Fibroblast of the aortic adventitia (primary cell): Measurements from ENCODE around the gene PTH2R. TPM values are rescaled to one million over a fixed set of nuclear protein-coding genes. Genes with fewer than 3 reads are reported as not detected.
A peak's percentile ranks its signal among the peaks of the same experiment; 100 is the strongest.

Source experiments
- DNase-seq: peaks from one replicate; pipeline ENCODE4 v3.0.0-alpha.2; 2010; ENCODE audit warnings: low read depth
- H3K4me3 ChIP-seq: 2 replicates; pipeline ENCODE4 v1.5.1; 2011; ENCODE audit warnings: low read depth, mild to moderate bottlenecking, control low read depth, low read length, moderate library complexity
- CTCF ChIP-seq: IDR thresholded peaks from 2 replicates; pipeline ENCODE4 v1.5.1; 2011; ENCODE audit warnings: mild to moderate bottlenecking, low read length, control low read depth, inconsistent platforms; ENCODE audit not compliant: insufficient read depth
- total RNA-seq: library from RNA; depleted of rRNA; stranded (reverse); fragments of >200 nt; gene quantifications from 2 replicates; pipeline ENCODE4 v1.2.3, GENCODE V29; 2012; ENCODE audit warnings: low replicate concordance

Gene PTH2R
- 0.33 TPM in 1 of 2 replicates, not detected in the other for total RNA-seq

GRCh38 chr2:208406474-208407451 lies at the start of gene PTH2R:
Gene PTH2R (plus strand): TSS chr2:208406792. CDS start chr2:208407044, 252 bp downstream.
- DNase-seq = no peak
- H3K4me3 ChIP-seq = peak within 1 kb of the TSS; percentile 29
- no peak for TF ChIP-seq CTCF

GRCh38 chr2:208356846-208357574 lies 49.6 kb upstream of the PTH2R start:
- H3K4me3 ChIP-seq = no peak overlapping the region
- TF ChIP-seq CTCF = no peak
- no peak for DNase-seq

GRCh38 chr2:208358758-208359631 lies 47.6 kb upstream of the PTH2R start:
- no peak overlapping the region for H3K4me3 ChIP-seq
- TF ChIP-seq CTCF = no peak
- peak; percentile 73 for DNase-seq

GRCh38 chr2:208359632-208359986 lies 47.0 kb upstream of the PTH2R start:
- H3K4me3 ChIP-seq = no peak overlapping the region
- no peak for DNase-seq
- no peak for TF ChIP-seq CTCF

- no peak overlapping the region for H3K4me3 ChIP-seq
- DNase-seq = no peak
- TF ChIP-seq CTCF = no peak
Observed at GRCh38 chr2:208360259-208361076, 46.1 kb upstream of the PTH2R start.

- DNase-seq = no peak
- no peak overlapping the region for H3K4me3 ChIP-seq
- TF ChIP-seq CTCF = no peak
Observed at GRCh38 chr2:208361077-208361441, 45.5 kb upstream of the PTH2R start.
